Subcutaneous adipose tissue (tissue), 4 donors: ENCODE data around the gene PEF1. TPM values are rescaled to one million over a fixed set of nuclear protein-coding genes. Genes with fewer than 3 reads are reported as not detected.

Source experiments
- total RNA-seq, 4 donors: library from RNA; depleted of rRNA; stranded (reverse); fragments of >200 nt; gene quantifications; one replicate each; pipeline ENCODE4 v1.1.0, GENCODE V29; 2016
- TF ChIP-seq, protein P1 (sequence below): fragments of 450-650 bp; IDR thresholded peaks from one replicate; pipeline ENCODE4 v1.5.1; 2016; ENCODE audit warnings: low read depth, mild to moderate bottlenecking, control low read depth, antibody characterized with exemption, moderate library complexity

The PEF1 gene
- total RNA-seq, 4 donors from 2014 or later, result 49.6 to 68.8 (median 56.9) TPM

- TF ChIP-seq, protein P1, sequence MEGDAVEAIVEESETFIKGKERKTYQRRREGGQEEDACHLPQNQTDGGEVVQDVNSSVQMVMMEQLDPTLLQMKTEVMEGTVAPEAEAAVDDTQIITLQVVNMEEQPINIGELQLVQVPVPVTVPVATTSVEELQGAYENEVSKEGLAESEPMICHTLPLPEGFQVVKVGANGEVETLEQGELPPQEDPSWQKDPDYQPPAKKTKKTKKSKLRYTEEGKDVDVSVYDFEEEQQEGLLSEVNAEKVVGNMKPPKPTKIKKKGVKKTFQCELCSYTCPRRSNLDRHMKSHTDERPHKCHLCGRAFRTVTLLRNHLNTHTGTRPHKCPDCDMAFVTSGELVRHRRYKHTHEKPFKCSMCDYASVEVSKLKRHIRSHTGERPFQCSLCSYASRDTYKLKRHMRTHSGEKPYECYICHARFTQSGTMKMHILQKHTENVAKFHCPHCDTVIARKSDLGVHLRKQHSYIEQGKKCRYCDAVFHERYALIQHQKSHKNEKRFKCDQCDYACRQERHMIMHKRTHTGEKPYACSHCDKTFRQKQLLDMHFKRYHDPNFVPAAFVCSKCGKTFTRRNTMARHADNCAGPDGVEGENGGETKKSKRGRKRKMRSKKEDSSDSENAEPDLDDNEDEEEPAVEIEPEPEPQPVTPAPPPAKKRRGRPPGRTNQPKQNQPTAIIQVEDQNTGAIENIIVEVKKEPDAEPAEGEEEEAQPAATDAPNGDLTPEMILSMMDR, result no peak
Observed at GRCh38 chr1:31642366-31642765, 2.3 kb downstream of the PEF1 start.

GRCh38 chr1:31640964-31641363 lies 3.7 kb downstream of the PEF1 start:
- TF ChIP-seq, protein P1, result no peak

DNA sequence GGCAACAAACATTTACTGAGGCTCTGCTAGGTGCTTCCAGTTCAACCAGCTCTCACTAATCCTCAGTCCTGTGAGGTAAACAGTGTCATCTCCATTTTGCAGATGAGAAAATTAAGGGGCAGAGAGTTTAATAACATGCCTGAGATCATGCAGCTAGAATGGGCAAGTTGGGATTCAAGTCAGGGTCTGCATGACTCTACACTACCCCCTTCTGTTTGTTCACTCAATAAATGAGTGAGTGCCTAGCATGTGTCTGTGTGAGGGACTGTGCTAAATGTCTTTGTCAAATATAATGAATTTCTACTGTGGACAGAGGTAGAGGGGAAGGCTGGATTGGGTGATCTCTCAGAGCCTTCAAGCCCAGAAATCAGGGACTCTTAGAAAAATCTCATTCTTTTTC lies 4.5 kb downstream of the PEF1 start:
- TF ChIP-seq, protein P1, result no peak

DNA sequence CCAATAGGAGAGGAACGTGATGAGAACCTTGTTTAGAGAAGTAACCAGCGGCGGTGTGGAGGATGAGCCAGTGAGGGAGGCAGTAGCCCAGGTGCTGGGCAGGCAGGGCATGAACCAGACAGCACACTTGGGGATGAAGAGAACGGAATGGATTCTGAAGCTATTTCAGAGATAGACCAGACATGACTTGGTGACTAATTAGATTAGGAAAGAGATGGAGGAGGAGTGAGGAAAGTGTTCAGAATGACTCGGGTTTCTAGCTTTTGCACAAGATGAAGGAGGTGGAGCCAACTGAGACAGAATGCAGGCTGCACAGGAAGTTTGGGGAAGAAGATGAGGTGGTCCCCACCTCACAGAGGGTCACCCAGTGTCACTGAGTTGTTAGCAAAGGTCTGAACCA lies 5.1 kb downstream of the PEF1 start:
- TF ChIP-seq, protein P1, result no peak

- TF ChIP-seq, protein P1, result no peak
Observed at GRCh38 chr1:31637915-31638673, 6.6 kb downstream of the PEF1 start.

GRCh38 chr1:31633117-31633516 lies 11.6 kb downstream of the PEF1 start:
- TF ChIP-seq, protein P1, result no peak

GRCh38 chr1:31632649-31633048 lies 12.0 kb downstream of the PEF1 start:
- TF ChIP-seq, protein P1, result no peak
